Naive thymus-derived CD8-positive, alpha-beta T cell (primary cell): ENCODE measurements around the gene TSR1. TPM values are rescaled to one million over a fixed set of nuclear protein-coding genes. Genes with fewer than 3 reads are reported as not detected.

Experiments
- ATAC-seq, 2 donors: fragments of 150-1000 bp; cut with Tn5 transposase in 1 of 2; sonication (Bioruptor Pico), chemical (Tn5 transposase) in 1 of 2; 1 replicate in 1 of 2; 2 replicates in 1 of 2; pipeline ENCODE4 v1.10.0; 2021; ENCODE audit warnings: mild to moderate bottlenecking in 2 of 2, moderate library complexity in 2 of 2
- POLR2A ChIA-PET: fragments of 350-600 bp; sonication (Branson Sonifier 250); formaldehyde crosslinking; loops from one replicate; lab custom pipeline; 2021; ENCODE audit warnings: antibody characterized with exemption; lab: Charles Lee
- DNase-seq, 10 donors: peaks; one replicate each; pipeline versions ENCODE4 v3.0.0 to v3.0.0-alpha.2; 2020 to 2022
- H3K27ac Mint-ChIP-seq, 10 donors: one replicate each; pipeline ENCODE4 v1.8.0; 2020 to 2022; ENCODE audit warnings: mild to moderate bottlenecking in 10 of 10, mixed read lengths in 10 of 10, moderate library complexity in 4 of 10, inconsistent platforms in 1 of 10
- H3K27me3 Mint-ChIP-seq, 5 donors: one replicate each; pipeline ENCODE4 v1.8.0; 2021 to 2022; ENCODE audit warnings: mixed read lengths in 5 of 5
- H3K36me3 Mint-ChIP-seq, 3 donors: one replicate each; pipeline ENCODE4 v1.8.0; 2020 to 2022; ENCODE audit warnings: mixed read lengths in 3 of 3, mild to moderate bottlenecking in 2 of 3, inconsistent platforms in 1 of 3
- H3K4me1 Mint-ChIP-seq, 4 donors: one replicate each; pipeline ENCODE4 v1.8.0; 2021 to 2022; ENCODE audit warnings: mixed read lengths in 4 of 4
- H3K4me3 Mint-ChIP-seq, 10 donors: one replicate each; pipeline ENCODE4 v1.8.0; 2020 to 2022; ENCODE audit warnings: mild to moderate bottlenecking in 10 of 10, mixed read lengths in 10 of 10, moderate library complexity in 6 of 10, inconsistent platforms in 1 of 10
- H3K9me3 Mint-ChIP-seq, 9 donors: one replicate each; pipeline ENCODE4 v1.8.0; 2020 to 2022; ENCODE audit warnings: mixed read lengths in 9 of 9, mild to moderate bottlenecking in 3 of 9, inconsistent platforms in 1 of 9, moderate library complexity in 1 of 9
- polyA plus RNA-seq, 3 donors: library from polyadenylated mRNA; unstranded; fragments of 300-500 nt; fragmentation: Illumina TruSeq; gene quantifications; one replicate each; pipeline ENCODE4 v1.2.3, GENCODE V29; 2021
- total RNA-seq, 8 experiments: library from RNA in 2 of 8; stranded (reverse) in 2 of 8; gene quantifications; one replicate each; pipeline ENCODE4 v1.2.3 and lab custom pipeline; 2021 to 2026

TSR1 gene
- total and polyA plus RNA-seq, 5 experiments from 2014 or later, result 12.0 to 37.1 (median 22.1) TPM

DNA sequence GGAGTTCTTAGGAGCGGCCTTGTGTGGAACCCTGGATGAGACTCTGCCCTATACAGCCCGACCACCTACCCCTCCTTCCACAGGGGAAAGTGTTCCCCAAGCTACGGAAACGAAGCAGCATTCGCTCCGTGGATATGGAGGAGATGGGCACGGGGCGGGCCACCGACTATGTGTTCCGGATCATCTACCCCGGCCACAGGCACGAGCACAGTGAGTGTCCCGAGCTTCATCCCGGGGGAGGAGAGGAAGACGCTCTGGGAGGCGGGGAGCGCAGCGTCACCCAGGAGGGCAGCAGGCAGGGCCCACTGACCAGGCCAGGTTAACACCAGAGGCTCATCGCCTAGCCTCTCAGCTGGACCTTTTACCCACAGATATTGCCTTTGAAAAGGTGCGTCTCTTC is 28.9 kb upstream of the TSR1 start:
- peaks cover 0 to 42% (median 0%) of the 10 kb centered on the region in 3 donors for H3K36me3 Mint-ChIP-seq
- H3K27ac Mint-ChIP-seq, result peak overlapping the region in 1 of 10 donors; percentile 62
- POLR2A ChIA-PET, result interaction anchor here (1.0 kb wide), 1 partner anchor 35 kb away, joined by 6 read pairs; no protein-coding TSS in a partner anchor
- no peaks in the 10 kb centered on the region for H3K27me3 Mint-ChIP-seq
- H3K4me3 Mint-ChIP-seq, result no peak overlapping the region
- ATAC-seq, result no peak
- no peaks in the 10 kb centered on the region for H3K4me1 Mint-ChIP-seq
- no peak for DNase-seq
- H3K9me3 Mint-ChIP-seq, result no peaks in the 10 kb centered on the region

DNA sequence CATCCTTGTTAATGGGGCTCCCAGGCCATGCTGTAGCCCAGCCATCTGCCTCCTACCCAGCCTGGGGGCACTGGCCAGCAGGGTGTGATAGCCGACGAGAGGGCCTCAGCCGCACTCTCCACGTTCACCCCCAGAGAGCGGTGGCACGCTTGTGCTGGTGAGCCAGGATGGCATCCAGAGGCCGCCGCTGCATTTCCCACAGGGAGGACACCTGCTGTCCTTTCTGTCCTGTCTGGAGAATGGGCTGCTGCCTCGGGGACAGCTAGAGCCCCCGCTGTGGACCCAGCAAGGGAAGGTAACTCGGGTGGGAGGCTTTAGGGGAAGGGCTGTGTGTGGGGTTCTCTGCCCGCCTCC is 28.5 kb upstream of the TSR1 start:
- Mint-ChIP-seq H3K4me3 (no peak overlapping the region), H3K36me3 (peaks cover 0 to 39% (median 0%) of the 10 kb centered on the region in 3 donors), H3K4me1 (no peaks in the 10 kb centered on the region), H3K27ac (no peak overlapping the region), H3K27me3 (no peaks in the 10 kb centered on the region), H3K9me3 (no peaks in the 10 kb centered on the region)
- POLR2A ChIA-PET, result no interaction called here
- DNase-seq (no peak), ATAC-seq (no peak)

DNA sequence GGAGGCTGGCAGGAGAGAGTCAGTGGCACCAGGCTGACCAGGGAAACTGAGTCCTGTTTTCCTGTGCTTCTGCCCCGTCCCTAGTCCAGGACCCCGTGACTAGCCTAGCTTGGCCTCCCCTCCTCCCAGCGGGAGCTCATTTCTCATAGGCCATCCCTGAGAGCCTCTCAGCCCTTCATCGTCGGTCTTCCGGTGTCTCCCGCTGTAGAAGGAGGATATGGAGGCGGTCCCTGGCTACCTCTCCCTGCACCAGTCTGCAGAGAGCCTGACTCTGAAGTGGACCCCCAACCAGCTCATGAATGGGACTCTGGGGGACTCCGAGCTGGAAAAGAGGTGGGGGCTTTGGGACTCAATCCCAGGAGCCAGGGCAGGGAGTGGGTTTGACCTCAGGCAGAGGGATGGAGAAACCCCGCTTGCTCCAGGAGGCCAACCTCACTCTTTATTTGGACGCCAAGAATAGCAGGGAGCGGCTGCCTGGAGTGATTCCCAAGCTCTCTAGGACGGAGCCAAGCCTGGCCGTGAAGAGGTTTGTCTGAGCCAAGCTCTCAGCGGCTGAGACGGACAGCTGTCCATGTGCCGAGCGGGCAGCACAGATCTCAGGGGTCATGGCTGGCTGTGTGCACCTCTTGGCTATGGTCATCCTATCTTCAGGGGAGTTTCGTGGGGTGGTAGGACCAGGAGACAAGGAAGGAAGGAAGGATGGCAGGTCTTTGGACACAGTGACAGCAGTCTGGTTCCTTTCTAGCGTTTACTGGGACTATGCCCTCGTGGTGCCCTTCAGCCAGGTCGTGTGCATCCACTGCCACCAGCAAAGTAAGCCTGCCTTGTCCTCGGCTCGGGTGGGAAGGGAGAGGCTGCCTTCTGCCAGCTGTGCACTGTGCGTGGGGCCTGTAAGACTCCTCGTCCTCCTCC is 27.9 kb upstream of the TSR1 start:
- no peaks in the 10 kb centered on the region for H3K4me1 Mint-ChIP-seq
- no peak overlapping the region for H3K27ac Mint-ChIP-seq
- H3K4me3 Mint-ChIP-seq, result no peak overlapping the region
- no peak for DNase-seq
- no peak for ATAC-seq
- H3K27me3 Mint-ChIP-seq, result no peaks in the 10 kb centered on the region
- H3K9me3 Mint-ChIP-seq, result no peaks in the 10 kb centered on the region
- H3K36me3 Mint-ChIP-seq, result peaks cover 0 to 37% (median 0%) of the 10 kb centered on the region in 3 donors
- POLR2A ChIA-PET, result no interaction called here

DNA sequence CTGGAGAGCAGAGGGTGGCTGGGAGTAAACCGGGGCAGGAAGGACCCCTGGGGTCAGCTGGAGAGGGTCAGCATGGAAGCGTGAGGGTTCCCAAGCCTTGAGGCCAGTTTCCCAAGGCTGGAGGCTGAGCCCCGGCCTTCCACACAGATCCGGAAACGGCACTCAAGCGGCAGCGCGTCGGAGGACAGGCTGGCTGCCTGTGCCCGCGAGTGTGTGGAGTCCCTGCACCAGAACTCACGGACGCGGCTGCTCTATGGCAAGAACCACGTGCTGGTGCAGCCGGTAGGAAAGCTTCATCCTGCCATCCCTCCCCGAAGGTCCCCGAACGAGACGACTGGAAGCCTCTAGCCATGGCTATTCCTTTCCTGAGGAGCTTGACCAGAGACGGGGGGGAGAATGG is 27.1 kb upstream of the TSR1 start:
- Mint-ChIP-seq H3K4me3 (no peak overlapping the region), H3K36me3 (peaks cover 0 to 37% (median 0%) of the 10 kb centered on the region in 3 donors), H3K9me3 (no peaks in the 10 kb centered on the region), H3K27me3 (no peaks in the 10 kb centered on the region), H3K4me1 (no peaks in the 10 kb centered on the region), H3K27ac (no peak overlapping the region)
- no peak for DNase-seq
- POLR2A ChIA-PET, result interaction anchor here (0.5 kb wide), 1 partner anchor 452 kb away, joined by 3 read pairs; no protein-coding TSS in a partner anchor
- no peak for ATAC-seq

DNA sequence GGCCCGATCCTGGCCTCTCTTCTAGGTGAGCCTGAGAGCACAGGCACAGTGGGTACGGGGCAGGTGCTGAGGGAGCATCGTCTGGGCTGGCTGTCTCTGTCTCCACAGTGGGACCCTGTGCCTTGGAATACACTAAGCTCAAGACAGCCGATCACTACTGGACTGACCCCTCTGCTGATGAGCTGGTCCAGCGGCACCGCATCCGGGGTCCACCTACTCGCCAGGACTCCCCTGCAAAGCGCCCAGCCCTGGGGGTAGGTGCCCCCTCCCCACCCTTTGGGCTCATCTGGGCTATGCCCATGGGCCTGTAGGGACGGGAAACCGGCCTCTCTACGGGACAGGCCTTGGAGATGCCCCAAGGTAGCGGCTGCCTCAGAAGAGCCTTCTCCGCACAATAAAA is 26.6 kb upstream of the TSR1 start:
- DNase-seq, result no peak
- Mint-ChIP-seq H3K27me3 (no peaks in the 10 kb centered on the region), H3K27ac (peak overlapping the region in 1 of 10 donors; percentile 40), H3K9me3 (no peaks in the 10 kb centered on the region), H3K4me1 (no peaks in the 10 kb centered on the region), H3K36me3 (peaks cover 0 to 37% (median 0%) of the 10 kb centered on the region in 3 donors), H3K4me3 (no peak overlapping the region)
- no peak for ATAC-seq
- POLR2A ChIA-PET, result interaction anchor here (0.5 kb wide), 1 partner anchor 452 kb away, joined by 3 read pairs; no protein-coding TSS in a partner anchor

DNA sequence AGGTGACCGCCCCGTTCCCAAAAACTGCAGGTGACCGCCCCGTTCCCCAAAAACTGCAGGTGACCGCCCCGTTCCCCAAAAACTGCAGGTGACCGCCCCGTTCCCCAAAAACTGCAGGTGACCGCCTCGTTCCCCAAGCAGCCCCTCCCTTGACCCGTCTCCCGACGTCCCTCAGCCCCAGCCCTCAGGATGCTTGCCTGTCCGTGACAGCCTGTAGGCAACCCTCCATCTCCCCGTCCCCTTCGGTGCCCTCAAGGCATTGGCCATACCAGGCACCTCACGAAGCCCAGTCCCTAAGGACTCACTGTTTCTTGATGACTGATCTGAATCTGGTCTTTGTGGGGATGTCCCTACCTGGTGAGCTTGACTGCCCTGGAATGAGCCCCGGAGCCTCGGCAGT is 26.2 kb upstream of the TSR1 start:
- Mint-ChIP-seq H3K9me3 (no peaks in the 10 kb centered on the region), H3K27me3 (no peaks in the 10 kb centered on the region), H3K27ac (peak overlapping the region in 1 of 10 donors; percentile 40), H3K4me1 (no peaks in the 10 kb centered on the region), H3K4me3 (no peak overlapping the region), H3K36me3 (peaks cover 0 to 37% (median 0%) of the 10 kb centered on the region in 3 donors)
- POLR2A ChIA-PET, result no interaction called here
- DNase-seq (no peak), ATAC-seq (no peak)

DNA sequence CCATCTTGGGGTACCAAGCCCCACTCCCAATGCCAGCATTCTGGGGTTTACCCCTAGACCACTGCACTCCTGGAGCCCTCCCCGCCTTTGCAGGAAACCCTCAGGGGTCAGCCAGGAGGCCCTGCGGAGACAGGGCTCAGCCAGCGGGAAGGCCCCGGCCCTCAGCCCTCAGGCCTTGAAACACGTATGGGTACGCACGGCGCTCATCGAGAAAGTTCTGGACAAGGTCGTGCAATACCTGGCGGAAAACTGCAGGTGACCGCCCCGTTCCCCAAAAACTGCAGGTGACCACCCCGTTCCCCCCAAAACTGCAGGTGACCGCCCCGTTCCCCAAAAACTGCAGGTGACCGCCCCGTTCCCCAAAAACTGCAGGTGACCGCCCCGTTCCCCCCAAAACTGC is 25.8 kb upstream of the TSR1 start:
- DNase-seq, result no peak
- no peaks in the 10 kb centered on the region for H3K9me3 Mint-ChIP-seq
- no peak overlapping the region for H3K4me3 Mint-ChIP-seq
- peak overlapping the region in 1 of 10 donors; percentile 25 for H3K27ac Mint-ChIP-seq
- no peak for ATAC-seq
- H3K27me3 Mint-ChIP-seq, result no peaks in the 10 kb centered on the region
- H3K36me3 Mint-ChIP-seq, result peaks cover 0 to 35% (median 0%) of the 10 kb centered on the region in 3 donors
- H3K4me1 Mint-ChIP-seq, result no peaks in the 10 kb centered on the region
- POLR2A ChIA-PET, result no interaction called here

DNA sequence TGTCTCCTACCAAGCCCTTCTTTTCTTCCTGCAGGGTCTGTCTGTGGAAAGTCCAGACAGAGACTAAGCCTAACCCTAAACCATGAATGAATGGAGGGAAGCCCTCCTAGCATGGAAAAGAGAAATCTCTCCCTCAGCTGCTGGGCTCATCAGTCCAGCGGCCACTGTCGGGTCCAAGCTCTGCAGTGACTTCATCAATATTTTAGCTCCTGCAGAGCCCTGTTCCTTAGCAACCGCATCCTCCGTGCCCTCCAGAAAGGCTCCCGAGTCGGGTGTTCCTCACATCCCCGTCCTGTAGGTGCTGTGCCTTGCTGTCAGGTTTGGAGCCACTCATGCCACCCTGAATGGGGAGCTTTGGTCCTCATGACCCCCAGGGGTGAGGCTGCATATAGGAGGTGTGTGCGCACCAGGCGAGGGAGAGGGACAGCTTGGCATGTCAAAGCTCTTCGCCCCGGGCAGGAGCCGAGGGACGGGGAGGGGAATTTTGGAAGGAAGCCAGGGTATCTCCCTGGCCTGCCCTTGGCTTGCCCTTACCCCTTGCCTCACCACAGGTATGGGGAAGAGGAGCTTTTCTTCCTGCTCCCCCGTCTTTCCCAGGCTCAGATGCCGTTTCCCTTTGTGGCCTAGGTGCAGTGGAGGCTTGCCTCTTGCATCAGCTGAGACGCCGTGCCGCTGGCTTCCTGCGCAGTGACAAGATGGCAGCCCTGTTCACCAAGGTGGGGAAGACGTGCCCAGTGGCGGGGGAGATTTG is 24.9 kb upstream of the TSR1 start:
- no peaks in the 10 kb centered on the region for H3K9me3 Mint-ChIP-seq
- no peaks in the 10 kb centered on the region for H3K4me1 Mint-ChIP-seq
- DNase-seq, result no peak
- peak overlapping the region in 6 of 10 donors; percentile 16 to 69 (median 38) for H3K27ac Mint-ChIP-seq
- POLR2A ChIA-PET, result interaction anchor here (1.4 kb wide), 1 partner anchor 25 kb away, joined by 4 read pairs; the partner anchor contains the start of gene TSR1
- no peaks in the 10 kb centered on the region for H3K27me3 Mint-ChIP-seq
- peaks cover 0 to 30% (median 0%) of the 10 kb centered on the region in 3 donors for H3K36me3 Mint-ChIP-seq
- no peak overlapping the region for H3K4me3 Mint-ChIP-seq
- ATAC-seq, result no peak

DNA sequence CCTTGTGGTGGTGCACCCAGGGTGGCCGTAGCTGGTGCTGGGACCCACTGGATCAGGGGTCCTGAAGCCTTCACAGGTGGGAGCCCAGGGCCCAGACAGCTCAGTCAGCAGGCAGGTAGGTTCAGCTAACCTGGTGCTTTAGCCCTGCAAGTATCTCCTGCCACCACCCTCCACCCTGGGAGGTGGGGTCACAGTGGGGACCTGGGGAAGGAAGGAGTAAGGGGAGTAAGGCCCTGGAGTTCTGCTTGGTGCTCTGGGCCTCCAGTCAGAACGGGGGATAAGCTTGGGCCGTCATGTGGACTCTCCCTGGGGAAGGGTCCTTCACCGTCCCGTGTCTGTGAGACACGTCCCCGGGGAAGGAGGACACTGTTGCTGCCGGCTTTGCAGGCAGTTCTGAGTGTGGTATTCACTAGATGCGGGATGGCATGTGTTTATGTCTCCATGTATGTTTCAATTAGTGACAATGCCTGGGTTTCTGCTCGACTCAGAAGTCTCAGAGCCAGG is 21.7 kb upstream of the TSR1 start:
- Mint-ChIP-seq H3K27ac (peak overlapping the region in 1 of 10 donors; percentile 37), H3K4me3 (no peak overlapping the region), H3K27me3 (no peaks in the 10 kb centered on the region), H3K9me3 (no peaks in the 10 kb centered on the region), H3K36me3 (peaks cover 0 to 13% (median 0%) of the 10 kb centered on the region in 3 donors), H3K4me1 (peaks cover 7 to 16% (median 16%) of the 10 kb centered on the region in 4 donors)
- ATAC-seq, result no peak
- POLR2A ChIA-PET, result no interaction called here
- no peak for DNase-seq

DNA sequence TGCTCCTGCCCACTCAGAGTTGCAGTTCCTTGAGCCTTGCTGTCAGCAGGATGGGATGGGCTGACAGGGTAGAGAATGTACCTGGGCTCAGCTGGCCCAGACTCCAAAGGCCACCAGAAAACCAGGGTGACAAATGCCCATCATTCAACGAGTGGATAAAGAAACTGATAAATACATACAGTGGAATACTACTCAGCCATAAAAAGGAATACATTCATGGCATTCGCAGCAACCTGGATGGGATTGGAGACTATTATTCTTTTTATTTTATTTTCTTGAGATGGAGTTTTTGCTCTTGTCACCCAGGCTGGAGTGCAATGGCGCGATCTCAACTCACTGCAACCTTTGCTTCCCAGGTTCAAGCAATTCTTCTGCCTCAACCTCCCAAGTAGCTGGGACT is 21.0 kb upstream of the TSR1 start:
- Mint-ChIP-seq H3K27ac (no peak overlapping the region), H3K27me3 (no peaks in the 10 kb centered on the region), H3K4me3 (no peak overlapping the region), H3K36me3 (peaks cover 0 to 8% (median 0%) of the 10 kb centered on the region in 3 donors), H3K4me1 (peaks cover 9 to 18% (median 17%) of the 10 kb centered on the region in 4 donors), H3K9me3 (no peaks in the 10 kb centered on the region)
- POLR2A ChIA-PET, result no interaction called here
- no peak for DNase-seq
- ATAC-seq, result no peak

DNA sequence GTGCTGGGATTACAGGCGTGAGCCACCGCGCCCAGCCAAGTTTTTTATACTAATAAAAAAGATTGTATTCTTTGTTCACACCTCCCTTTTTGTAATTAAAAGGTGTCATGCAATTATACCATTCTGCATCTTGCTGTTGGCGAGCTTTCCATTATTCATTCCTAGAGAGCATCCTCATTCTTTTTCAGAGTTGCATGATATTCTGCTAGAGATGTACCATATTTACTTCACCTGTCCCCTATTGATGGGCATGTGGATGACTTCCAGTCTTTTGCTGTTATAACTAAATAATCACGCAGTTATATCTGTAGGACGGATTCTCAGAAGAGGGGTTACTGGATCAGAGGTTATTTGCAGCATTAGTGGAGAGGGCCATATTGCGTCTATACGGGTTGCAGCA is 18.1 kb upstream of the TSR1 start:
- ATAC-seq (no peak), DNase-seq (no peak)
- Mint-ChIP-seq H3K27ac (peak overlapping the region in 9 of 10 donors; percentile 83 to 97 (median 96)), H3K9me3 (no peaks in the 10 kb centered on the region), H3K27me3 (no peaks in the 10 kb centered on the region), H3K36me3 (peaks cover 0 to 10% (median 0%) of the 10 kb centered on the region in 3 donors), H3K4me1 (peaks cover 9 to 22% (median 17%) of the 10 kb centered on the region in 4 donors), H3K4me3 (peak overlapping the region in 6 of 10 donors; percentile 18 to 89 (median 46))
- POLR2A ChIA-PET, result interaction anchor here (0.7 to 4.8 kb wide), 4 partner anchors 17 to 584 kb away, joined by 3 to 31 read pairs (median 3); partner anchors contain the start of genes SGSM2 and TSR1

DNA sequence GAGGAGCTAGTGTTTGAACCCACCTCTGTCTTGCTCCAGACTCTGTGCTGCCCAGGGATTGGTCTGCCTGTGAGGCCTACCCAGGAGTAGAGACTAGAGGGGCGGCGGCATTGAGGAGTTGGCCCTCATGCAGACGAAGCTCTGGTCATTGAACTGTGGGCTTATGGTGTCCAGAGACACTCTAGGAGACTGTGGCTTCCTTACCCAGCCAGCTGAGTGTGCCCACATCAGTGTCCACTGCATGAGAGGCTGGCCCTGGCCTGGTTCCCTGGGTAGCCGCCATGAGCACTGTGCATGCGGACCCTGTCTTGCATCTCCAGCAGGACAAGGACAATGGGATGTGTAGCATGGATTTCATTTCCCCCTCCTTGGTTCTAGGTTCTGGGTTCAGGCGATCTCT is 15.0 kb upstream of the TSR1 start:
- H3K4me3 Mint-ChIP-seq, result no peak overlapping the region
- H3K27ac Mint-ChIP-seq, result peak overlapping the region in 2 of 10 donors; percentile 33 to 41
- ATAC-seq (no peak), DNase-seq (no peak)
- H3K36me3 Mint-ChIP-seq, result peaks cover 0 to 18% (median 0%) of the 10 kb centered on the region in 3 donors
- no peaks in the 10 kb centered on the region for H3K27me3 Mint-ChIP-seq
- H3K9me3 Mint-ChIP-seq, result no peaks in the 10 kb centered on the region
- POLR2A ChIA-PET, result interaction anchor here (4.8 kb wide), 1 partner anchor 14 kb away, joined by 31 read pairs; the partner anchor contains the start of genes SGSM2 and TSR1
- peaks cover 11 to 22% (median 17%) of the 10 kb centered on the region in 4 donors for H3K4me1 Mint-ChIP-seq
